HepG2 (cell line): ENCODE results near the gene ATP13A4.

ENCODE experiments used
- KLF16 ChIP-seq, 2 experiments: sonication (generic) in 1 of 2; formaldehyde crosslinking in 1 of 2; IDR thresholded peaks; 2 replicates each; pipeline versions ENCODE4 v1.6.1 to v1.8.0; 2016 to 2023; ENCODE audit warnings: missing genetic modification reagents in 2 of 2, missing compliant biosample characterization in 1 of 2
- ZBTB20 ChIP-seq: sonication (generic); formaldehyde crosslinking; IDR thresholded peaks from 2 replicates; pipeline ENCODE4 v1.8.1; 2023; ENCODE audit warnings: missing genetic modification reagents, low read depth, mild to moderate bottlenecking, borderline replicate concordance
- TF ChIP-seq, protein P1 (sequence below): sonication (generic); formaldehyde crosslinking; IDR thresholded peaks from 2 replicates; pipeline ENCODE4 v1.4.0; 2020; ENCODE audit warnings: missing genetic modification reagents

DNA sequence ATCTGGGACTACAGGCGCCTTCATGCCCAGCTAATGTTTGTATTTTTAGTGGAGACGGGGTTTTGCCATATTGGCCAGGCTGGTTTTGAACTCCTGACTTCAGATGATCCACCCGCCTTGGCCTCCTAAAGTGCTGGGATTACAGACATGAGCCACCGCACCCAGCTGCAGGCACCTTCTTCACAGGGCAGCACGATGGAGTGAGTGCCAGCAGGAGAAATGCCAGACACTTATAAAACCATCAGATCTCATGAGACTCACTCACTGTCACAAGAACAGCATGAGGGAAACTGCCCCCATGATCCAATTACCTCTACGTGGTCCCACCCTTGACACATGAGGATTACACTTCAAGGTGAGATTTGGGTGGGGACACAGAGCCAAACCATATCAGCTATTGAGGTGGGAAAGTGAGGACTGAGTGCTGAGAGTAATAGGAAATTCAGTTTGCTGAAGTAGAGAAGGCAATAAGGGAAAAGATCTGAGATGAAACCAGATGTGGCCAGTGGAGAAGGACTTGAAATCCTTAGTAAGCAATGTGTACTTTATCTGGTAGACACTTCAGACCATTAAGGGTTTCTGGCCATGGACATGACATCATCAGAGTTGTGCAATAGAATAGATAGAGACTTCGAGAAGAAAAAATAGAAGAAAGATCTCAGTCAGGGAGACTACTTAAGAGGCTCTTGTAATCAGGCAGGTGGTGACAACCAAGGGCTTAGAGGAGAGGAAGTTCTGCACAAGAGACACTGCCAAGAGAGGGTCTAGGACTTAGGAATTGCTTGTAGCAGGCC, 158.0 kb downstream of the ATP13A4 start:
- TF ChIP-seq ZBTB20 (CRISPR knock-in tag) (no peak), KLF16 (CRISPR knock-in tag; IDR thresholded peaks at IDR 0.05) (no peak)
- TF ChIP-seq, protein P1, sequence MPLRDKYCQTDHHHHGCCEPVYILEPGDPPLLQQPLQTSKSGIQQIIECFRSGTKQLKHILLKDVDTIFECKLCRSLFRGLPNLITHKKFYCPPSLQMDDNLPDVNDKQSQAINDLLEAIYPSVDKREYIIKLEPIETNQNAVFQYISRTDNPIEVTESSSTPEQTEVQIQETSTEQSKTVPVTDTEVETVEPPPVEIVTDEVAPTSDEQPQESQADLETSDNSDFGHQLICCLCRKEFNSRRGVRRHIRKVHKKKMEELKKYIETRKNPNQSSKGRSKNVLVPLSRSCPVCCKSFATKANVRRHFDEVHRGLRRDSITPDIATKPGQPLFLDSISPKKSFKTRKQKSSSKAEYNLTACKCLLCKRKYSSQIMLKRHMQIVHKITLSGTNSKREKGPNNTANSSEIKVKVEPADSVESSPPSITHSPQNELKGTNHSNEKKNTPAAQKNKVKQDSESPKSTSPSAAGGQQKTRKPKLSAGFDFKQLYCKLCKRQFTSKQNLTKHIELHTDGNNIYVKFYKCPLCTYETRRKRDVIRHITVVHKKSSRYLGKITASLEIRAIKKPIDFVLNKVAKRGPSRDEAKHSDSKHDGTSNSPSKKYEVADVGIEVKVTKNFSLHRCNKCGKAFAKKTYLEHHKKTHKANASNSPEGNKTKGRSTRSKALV, result no peak
